K562 (cell line): ENCODE data around the gene LAG3. TPM values are rescaled to one million over a fixed set of nuclear protein-coding genes. Genes with fewer than 3 reads are reported as not detected.

Experiments
- C11orf30 ChIP-seq: fragments of 450-650 bp; IDR thresholded peaks from 2 replicates; pipeline ENCODE4 v1.6.1; 2016; ENCODE audit warnings: low read depth, mild to moderate bottlenecking
- CEBPG ChIP-seq, 3 experiments: fragments of 200-800 bp in 1 of 3; sonication (Bioruptor generic) in 1 of 3; sonication (generic) in 1 of 3; formaldehyde crosslinking in 1 of 3; IDR thresholded peaks in 2 of 3; conservative IDR thresholded peaks in 1 of 3; 2 replicates each; pipeline versions ENCODE4 v1.6.1 to v1.8.0; 2016 to 2022; ENCODE audit warnings: missing compliant biosample characterization in 2 of 3, missing genetic modification characterization in 2 of 3, mild to moderate bottlenecking in 1 of 3, missing genetic modification reagents in 1 of 3
- DDX20 ChIP-seq: fragments of 450-650 bp; IDR thresholded peaks from 2 replicates; pipeline ENCODE4 v1.6.1; 2016; ENCODE audit warnings: missing genetic modification characterization, low read depth, mild to moderate bottlenecking, missing compliant biosample characterization, moderate library complexity
- DMBX1 ChIP-seq: fragments of 250-450 bp; sonication (Bioruptor Pico); IDR thresholded peaks from 2 replicates; pipeline ENCODE4 v1.8.0; 2022; ENCODE audit warnings: inconsistent platforms, mild to moderate bottlenecking, moderate library complexity, borderline replicate concordance
- ELF2 ChIP-seq: fragments of 250-450 bp; sonication (Bioruptor Pico); IDR thresholded peaks from 2 replicates; pipeline ENCODE4 v1.5.0; 2021; ENCODE audit warnings: mild to moderate bottlenecking
- ETV5 ChIP-seq: sonication (generic); formaldehyde crosslinking; IDR thresholded peaks from 2 replicates; pipeline ENCODE4 v1.4.0; 2020; ENCODE audit warnings: low read depth, mild to moderate bottlenecking, missing genetic modification reagents
- FOXP1 ChIP-seq: sonication (generic); formaldehyde crosslinking; IDR thresholded peaks from 2 replicates; pipeline ENCODE4 v1.8.0; 2022; ENCODE audit warnings: mild to moderate bottlenecking, missing genetic modification reagents
- MED1 ChIP-seq: sonication (generic); formaldehyde crosslinking; IDR thresholded peaks from 2 replicates; pipeline ENCODE4 v1.8.1; 2023; ENCODE audit warnings: missing genetic modification reagents, borderline replicate concordance
- NFXL1 ChIP-seq: fragments of 450-650 bp; formaldehyde crosslinking; IDR thresholded peaks from 2 replicates; pipeline ENCODE4 v1.4.0; 2021; ENCODE audit warnings: mild to moderate bottlenecking
- SAFB ChIP-seq: fragments of 200-400 bp; formaldehyde crosslinking; IDR thresholded peaks from 2 replicates; pipeline ENCODE4 v1.6.1; 2017; ENCODE audit warnings: low read depth, low read length, borderline replicate concordance
- SIN3A ChIP-seq, 2 experiments: fragments of 150-350 bp in 1 of 2; IDR thresholded peaks; 2 replicates each; pipeline ENCODE4 v1.6.1; 2011 to 2016; ENCODE audit warnings: borderline replicate concordance in 2 of 2, low read depth in 2 of 2, low read length in 2 of 2, mild to moderate bottlenecking in 2 of 2, moderate library complexity in 2 of 2; ENCODE audit not compliant: control insufficient read depth in 1 of 2
- SMAD4 ChIP-seq: fragments of 250-450 bp; sonication (Bioruptor Pico); conservative IDR thresholded peaks from 2 replicates; pipeline ENCODE4 v1.8.0; 2021; ENCODE audit warnings: inconsistent platforms, mild to moderate bottlenecking, moderate library complexity
- SMARCC2 ChIP-seq: fragments of 450-650 bp; IDR thresholded peaks from 2 replicates; pipeline ENCODE4 v1.6.1; 2017; ENCODE audit warnings: antibody characterized with exemption, moderate library complexity, mild to moderate bottlenecking, low read depth
- SRSF9 ChIP-seq: fragments of 200-400 bp; formaldehyde crosslinking; IDR thresholded peaks from 2 replicates; pipeline ENCODE4 v1.6.1; 2017; ENCODE audit warnings: low read depth, low read length, borderline replicate concordance
- TRIM28 ChIP-seq: fragments of 450-650 bp; IDR thresholded peaks from 2 replicates; pipeline ENCODE4 v1.6.1; 2017
- ZBTB33 ChIP-seq: sonication (generic); formaldehyde crosslinking; IDR thresholded peaks from 2 replicates; pipeline ENCODE4 v1.8.1; 2023; ENCODE audit warnings: mild to moderate bottlenecking, missing genetic modification reagents
- ZNF263 ChIP-seq: sonication (generic); formaldehyde crosslinking; IDR thresholded peaks from 2 replicates; pipeline ENCODE4 v1.8.0; 2022; ENCODE audit warnings: mild to moderate bottlenecking, missing genetic modification reagents, borderline replicate concordance
- ZNF75A ChIP-seq: fragments of 450-650 bp; formaldehyde crosslinking; IDR thresholded peaks from 2 replicates; pipeline ENCODE4 v1.4.0; 2020; ENCODE audit warnings: mild to moderate bottlenecking
- ZNF830 ChIP-seq: fragments of 250-450 bp; sonication (Bioruptor Pico); IDR thresholded peaks from 2 replicates; pipeline ENCODE4 v1.5.0; 2021; ENCODE audit warnings: mild to moderate bottlenecking
- polyA plus RNA-seq, 8 experiments: library from polyadenylated mRNA; depleted of rRNA in 4 of 8; stranded (reverse) in 5 of 8; unstranded in 3 of 8; fragments of >200 nt; fragmentation: Nextera tagmentation in 2 of 8; fragmentation: Illumina TruSeq in 1 of 8; extraction: Ambion mirVana in 2 of 8; extraction: Trizol in 1 of 8; gene quantifications; 2 replicates each; pipeline versions ENCODE4 v1.2.1 to v1.2.3, GENCODE V29; 2011 to 2014; ENCODE audit warnings: inconsistent platforms in 1 of 8, missing spikeins in 1 of 8
- total RNA-seq, 7 experiments: library from RNA; depleted of rRNA in 6 of 7; stranded (reverse); fragments of >200 nt in 6 of 7; fragmentation: Illumina TruSeq in 2 of 7; extraction: Trizol in 2 of 7; gene quantifications; 2 replicates each; pipeline versions ENCODE4 v1.2.1 to v1.2.3, GENCODE V29; 2011 to 2021; ENCODE audit warnings: low replicate concordance in 1 of 7
- TF ChIP-seq, protein P1 (sequence below): fragments of 450-650 bp; formaldehyde crosslinking; IDR thresholded peaks from 2 replicates; pipeline ENCODE4 v1.4.0; 2020; ENCODE audit warnings: mild to moderate bottlenecking, mixed read lengths
- TF ChIP-seq, protein P2 (sequence below): fragments of 250-450 bp; sonication (Bioruptor Pico); IDR thresholded peaks from 2 replicates; pipeline ENCODE4 v1.4.0; 2020
- TF ChIP-seq, protein P3 (sequence below): fragments of 250-450 bp; sonication (Bioruptor Pico); IDR thresholded peaks from 2 replicates; pipeline ENCODE4 v1.9.0; 2021; ENCODE audit warnings: mild to moderate bottlenecking

LAG3 gene
- total and polyA plus RNA-seq, 9 of the 15 experiments (the other 6 are each of a cell fraction or from before 2014, with no cell fraction given), result 0.07 to 0.66 (median 0.09) TPM; not detected in 1

DNA sequence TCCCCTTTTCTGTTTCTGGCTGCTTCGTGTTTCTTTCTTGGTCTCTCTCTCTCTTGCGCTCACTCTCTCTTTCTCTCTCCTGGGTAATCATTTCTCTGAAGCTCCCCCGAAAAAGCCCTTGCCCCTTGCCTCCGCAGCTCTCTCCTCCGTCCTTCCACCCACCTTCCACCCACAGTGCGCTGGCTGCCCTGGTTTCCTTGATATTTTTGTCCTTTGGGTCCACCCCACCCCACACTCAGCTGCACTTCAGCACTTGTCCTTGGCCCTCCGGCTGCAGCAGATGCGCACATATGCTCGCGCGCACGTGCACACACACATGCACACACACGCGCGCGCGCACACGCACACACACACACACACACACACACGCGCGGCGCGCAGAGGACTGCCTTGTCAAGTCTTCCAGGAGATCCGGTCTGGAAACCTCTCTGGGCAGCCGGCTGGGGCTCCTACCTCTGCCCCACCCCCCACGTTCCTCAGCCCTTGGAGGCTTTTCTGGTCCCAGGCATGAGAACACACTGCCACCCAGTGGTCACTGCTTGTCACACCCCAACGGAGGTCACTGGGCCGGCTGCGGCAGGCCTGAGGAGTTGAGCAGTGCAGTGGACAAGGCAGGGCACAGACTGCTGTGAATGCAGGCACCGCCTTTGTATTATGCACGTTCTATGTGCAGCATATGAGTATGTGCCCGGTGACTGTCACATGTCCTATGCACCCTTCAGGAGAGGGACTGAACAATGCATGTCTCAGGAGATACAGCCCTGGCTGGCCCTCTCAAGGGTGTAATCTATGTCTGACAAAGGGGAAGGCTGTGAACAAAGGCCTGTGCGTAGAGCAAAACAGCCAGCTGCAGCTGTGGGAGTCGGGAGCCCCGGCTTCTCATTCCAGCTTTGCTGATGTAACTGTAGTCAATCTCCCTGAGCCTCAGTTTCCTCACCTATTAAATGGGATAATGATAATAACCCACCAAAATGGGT is 6.5 kb downstream of the LAG3 start (continued):
- TF ChIP-seq ELF2 (CRISPR knock-in tag) (no peak), C11orf30 (no peak), DDX20 (tag) (no peak), SMAD4 (peak; percentile 60), CEBPG (CRISPR knock-in tag; IDR thresholded peaks at IDR 0.05) (no peak), CEBPG (tag; conservative IDR thresholded peaks at IDR 0.05 in 1 of 2, IDR thresholded peaks at IDR 0.05 in 1 of 2) (no peak), SRSF9 (no peak), ETV5 (CRISPR knock-in tag) (peak; percentile 85), TRIM28 (0 out of 2 replicates have a peak, but pooled peaks have one; percentile 7), ZBTB33 (CRISPR knock-in tag) (peak; percentile 10; the same call in 1 of the 2 replicates), NFXL1 (CRISPR knock-in tag) (no peak), FOXP1 (CRISPR knock-in tag) (peak; percentile 16; the same call in 1 of the 2 replicates), SMARCC2 (no peak), ZNF830 (no peak), DMBX1 (CRISPR knock-in tag) (no peak), SIN3A (IDR thresholded peaks at IDR 0.05; ENCODE audit: borderline replicate concordance in 2 of 2, control insufficient read depth in 1 of 2, low read depth in 2 of 2, low read length in 2 of 2) (peak in 1 of 2 experiments; percentile 30; a peak in 1 of 4 replicates), ZNF263 (CRISPR knock-in tag) (no peak; the same call in 1 of the 2 replicates), SAFB (no peak), MED1 (no peak), ZNF75A (no peak)
- TF ChIP-seq, protein P1, sequence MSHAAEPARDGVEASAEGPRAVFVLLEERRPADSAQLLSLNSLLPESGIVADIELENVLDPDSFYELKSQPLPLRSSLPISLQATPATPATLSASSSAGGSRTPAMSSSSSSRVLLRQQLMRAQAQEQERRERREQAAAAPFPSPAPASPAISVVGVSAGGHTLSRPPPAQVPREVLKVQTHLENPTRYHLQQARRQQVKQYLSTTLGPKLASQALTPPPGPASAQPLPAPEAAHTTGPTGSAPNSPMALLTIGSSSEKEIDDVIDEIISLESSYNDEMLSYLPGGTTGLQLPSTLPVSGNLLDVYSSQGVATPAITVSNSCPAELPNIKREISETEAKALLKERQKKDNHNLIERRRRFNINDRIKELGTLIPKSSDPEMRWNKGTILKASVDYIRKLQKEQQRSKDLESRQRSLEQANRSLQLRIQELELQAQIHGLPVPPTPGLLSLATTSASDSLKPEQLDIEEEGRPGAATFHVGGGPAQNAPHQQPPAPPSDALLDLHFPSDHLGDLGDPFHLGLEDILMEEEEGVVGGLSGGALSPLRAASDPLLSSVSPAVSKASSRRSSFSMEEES, result no peak
- TF ChIP-seq, protein P2, sequence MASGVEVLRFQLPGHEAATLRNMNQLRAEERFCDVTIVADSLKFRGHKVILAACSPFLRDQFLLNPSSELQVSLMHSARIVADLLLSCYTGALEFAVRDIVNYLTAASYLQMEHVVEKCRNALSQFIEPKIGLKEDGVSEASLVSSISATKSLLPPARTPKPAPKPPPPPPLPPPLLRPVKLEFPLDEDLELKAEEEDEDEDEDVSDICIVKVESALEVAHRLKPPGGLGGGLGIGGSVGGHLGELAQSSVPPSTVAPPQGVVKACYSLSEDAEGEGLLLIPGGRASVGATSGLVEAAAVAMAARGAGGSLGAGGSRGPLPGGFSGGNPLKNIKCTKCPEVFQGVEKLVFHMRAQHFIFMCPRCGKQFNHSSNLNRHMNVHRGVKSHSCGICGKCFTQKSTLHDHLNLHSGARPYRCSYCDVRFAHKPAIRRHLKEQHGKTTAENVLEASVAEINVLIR (CRISPR knock-in tag), result no peak
- TF ChIP-seq, protein P3, sequence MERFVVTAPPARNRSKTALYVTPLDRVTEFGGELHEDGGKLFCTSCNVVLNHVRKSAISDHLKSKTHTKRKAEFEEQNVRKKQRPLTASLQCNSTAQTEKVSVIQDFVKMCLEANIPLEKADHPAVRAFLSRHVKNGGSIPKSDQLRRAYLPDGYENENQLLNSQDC (CRISPR knock-in tag), result no peak
